SIG-M5 (cell line): Measurements from ENCODE around the gene SRD5A3.

Experiments
- DNase-seq: peaks from one replicate; lab custom pipeline; 2025; lab: John Stamatoyannopoulos, UW

The SRD5A3 gene

GRCh38 chr4:55376698-55377097 lies 30.7 kb downstream of the SRD5A3 start:
- no peak for DNase-seq

GRCh38 chr4:55378617-55379467 lies 32.8 kb downstream of the SRD5A3 start:
- no peak for DNase-seq

DNA sequence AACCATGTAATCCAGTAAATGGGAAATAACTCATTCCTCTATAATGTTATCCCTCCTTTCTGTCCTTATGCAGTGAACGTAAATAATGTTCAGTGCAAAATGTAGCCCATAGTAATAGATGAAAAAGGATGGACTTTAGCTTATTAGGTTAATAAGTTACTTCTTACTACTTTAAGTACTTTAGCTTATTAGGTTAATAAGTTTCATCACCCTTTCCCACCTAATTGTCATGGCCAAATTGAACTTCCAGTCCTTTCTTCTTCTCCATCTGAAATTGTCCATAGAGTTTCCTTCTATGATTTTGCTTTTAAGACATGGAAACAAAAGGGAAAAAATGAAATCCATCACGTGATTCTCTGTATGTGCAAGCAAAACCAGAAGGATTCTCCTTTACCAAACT lies 34.5 kb downstream of the SRD5A3 start:
- DNase-seq = no peak

GRCh38 chr4:55381502-55381901 lies 35.5 kb downstream of the SRD5A3 start:
- DNase-seq = no peak

GRCh38 chr4:55382488-55383003 lies 36.5 kb downstream of the SRD5A3 start:
- no peak for DNase-seq

- no peak for DNase-seq
These were observed 39.2 kb downstream of the SRD5A3 start for GRCh38 chr4:55385201-55385649.

- no peak for DNase-seq
These were observed 40.0 kb downstream of the SRD5A3 start for GRCh38 chr4:55386073-55386472.

GRCh38 chr4:55386840-55387239 lies 40.8 kb downstream of the SRD5A3 start:
- DNase-seq = no peak

- DNase-seq = no peak
These were observed 47.6 kb downstream of the SRD5A3 start for GRCh38 chr4:55393461-55394320.

GRCh38 chr4:55395218-55395528 lies 49.1 kb downstream of the SRD5A3 start:
- no peak for DNase-seq

- DNase-seq = peak; percentile 52
These were observed 49.7 kb downstream of the SRD5A3 start, which contains the start of gene TMEM165 for GRCh38 chr4:55395529-55396307. TMEM165 (plus strand) TSS chr4:55395957; CDS start chr4:55396190, 233 bp downstream.

GRCh38 chr4:55396308-55397125 lies 50.5 kb downstream of the SRD5A3 start:
- DNase-seq = no peak

GRCh38 chr4:55397126-55397436 lies 51.0 kb downstream of the SRD5A3 start:
- no peak for DNase-seq

DNA sequence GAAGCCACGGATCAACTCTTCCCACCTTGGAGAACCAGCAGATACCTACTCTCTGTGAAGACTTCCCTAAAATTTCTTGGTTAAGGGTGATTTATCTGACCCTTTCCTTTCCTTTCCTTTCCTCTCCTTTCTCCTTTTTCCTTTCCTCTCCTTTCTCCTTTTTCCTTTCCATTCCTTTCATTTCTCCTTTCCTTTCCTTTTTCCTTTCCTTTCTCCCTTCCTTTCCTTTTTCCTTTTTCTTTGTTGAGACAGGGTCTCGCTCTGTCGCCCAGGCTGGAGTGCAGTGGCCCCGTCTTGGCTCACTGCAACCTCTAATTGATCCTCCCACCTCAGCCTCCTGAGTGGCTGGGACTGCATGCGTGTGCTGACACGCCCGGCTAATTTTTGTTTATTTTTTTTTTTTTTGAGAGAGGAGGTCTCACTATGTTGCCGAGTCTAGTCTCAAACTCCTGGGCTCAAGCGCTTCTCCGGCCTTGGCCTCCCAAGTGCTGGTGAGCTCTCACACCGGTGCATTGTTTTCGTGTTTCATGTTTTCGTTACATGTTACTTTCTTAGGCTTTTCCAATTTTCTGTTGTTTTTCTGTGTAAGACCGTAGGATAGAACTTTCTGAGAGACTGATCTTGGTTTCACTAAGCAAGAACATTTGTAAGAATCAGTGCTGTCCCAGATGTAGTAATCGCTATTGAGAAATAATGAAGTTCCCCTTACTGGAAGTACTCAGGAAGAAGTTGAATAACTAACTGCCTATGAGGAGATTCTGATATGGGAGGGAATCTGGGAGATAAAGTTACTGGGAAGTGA lies 51.7 kb downstream of the SRD5A3 start:
- no peak for DNase-seq

DNA sequence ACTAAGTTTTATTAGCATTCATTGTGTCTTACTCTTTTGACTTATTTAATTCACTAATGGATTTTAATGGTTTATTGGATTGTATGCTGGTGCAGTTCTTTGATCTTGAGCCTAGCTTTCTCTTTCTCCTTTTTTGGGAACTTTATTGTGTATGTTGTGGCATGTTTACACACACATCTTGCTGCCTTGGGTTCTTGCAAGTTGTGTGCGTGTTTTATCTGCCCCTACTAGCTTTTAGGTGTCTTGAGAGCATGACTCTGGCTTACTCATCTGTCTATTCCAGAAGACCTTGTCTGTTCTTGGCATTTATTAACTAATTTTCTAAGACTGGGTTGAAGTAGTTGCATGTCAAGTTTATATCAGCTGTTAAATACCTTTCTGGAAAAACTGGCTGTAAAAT lies 52.4 kb downstream of the SRD5A3 start:
- no peak for DNase-seq

DNA sequence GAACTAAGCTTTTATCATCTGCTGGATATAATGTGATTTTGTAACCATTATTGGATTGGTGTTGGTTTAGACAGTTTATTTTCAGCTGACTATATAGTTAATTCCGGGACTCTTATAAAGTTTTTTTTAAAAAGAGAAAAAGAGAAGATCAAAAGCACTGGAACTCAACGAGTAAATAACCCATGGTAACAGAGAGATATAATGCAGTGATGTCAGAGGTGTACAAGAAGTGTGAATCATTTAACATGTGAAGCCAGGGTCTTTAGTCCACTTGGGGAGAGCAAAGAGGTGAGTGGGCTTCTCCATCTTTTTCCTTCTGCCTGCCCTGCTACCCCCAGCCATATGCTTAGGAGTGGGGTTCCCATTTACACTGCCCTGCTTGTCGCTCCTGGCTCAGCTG lies 52.9 kb downstream of the SRD5A3 start:
- DNase-seq = no peak

- no peak for DNase-seq
These were observed 53.5 kb downstream of the SRD5A3 start for GRCh38 chr4:55399581-55399980.

DNA sequence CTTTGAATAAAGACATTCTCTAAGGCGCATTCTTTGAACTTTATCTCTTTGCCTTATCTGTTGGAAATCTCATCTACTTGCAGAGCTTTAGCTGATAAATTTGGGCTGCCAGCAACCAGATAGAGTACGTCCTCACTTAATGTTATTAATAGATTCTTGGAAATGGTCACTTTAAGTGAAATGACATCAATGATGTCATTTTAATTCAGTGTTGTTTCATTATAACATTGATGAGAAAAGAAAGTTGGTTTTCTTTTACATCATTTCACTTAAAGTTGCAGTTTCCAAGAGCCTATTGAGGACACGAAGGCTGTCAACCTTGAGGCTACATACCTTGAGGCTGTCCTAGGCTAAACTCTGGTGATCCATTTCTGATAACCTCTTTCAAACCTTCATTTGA lies 59.0 kb downstream of the SRD5A3 start:
- DNase-seq = no peak

DNA sequence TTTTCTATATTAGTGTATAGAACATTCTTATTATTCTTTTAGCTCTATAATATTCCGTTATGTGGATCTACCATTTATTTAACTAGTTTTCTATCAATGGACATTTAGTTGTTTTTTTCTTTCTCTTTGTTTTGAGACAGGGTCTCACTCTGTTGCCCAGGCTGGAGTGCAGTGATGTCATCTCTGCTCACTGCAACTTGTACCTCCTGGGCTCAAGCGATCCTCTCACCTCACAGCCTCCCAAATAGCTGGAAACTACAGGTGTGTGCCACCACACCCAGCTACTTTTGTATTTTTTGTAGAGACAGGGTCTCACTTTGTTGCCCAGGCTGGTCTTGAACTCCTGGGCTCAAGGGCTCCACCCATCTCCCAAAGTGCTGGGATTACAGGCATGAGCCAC lies 60.5 kb downstream of the SRD5A3 start:
- DNase-seq = no peak

GRCh38 chr4:55407119-55407518 lies 61.1 kb downstream of the SRD5A3 start:
- no peak for DNase-seq

GRCh38 chr4:55407764-55408163 lies 61.7 kb downstream of the SRD5A3 start:
- DNase-seq = no peak
